T-helper 1 cell treated with Interleukin-12 subunit alpha and Interleukin-12 subunit beta and Interleukin-4 antibody, amounts not matched to agents 30 μg/mL and 1 μg/mL, for 36 hours (primary cell): Measurements from ENCODE around the gene FUS.
"Not testable (repeated sequence)": the region's sequence is repeated elsewhere in the genome, so short reads cannot be mapped to it uniquely, and the experiment has no call there.

ENCODE experiments used
- H3K27ac Mint-ChIP-seq: one replicate; pipeline ENCODE4 v1.8.0; 2021; ENCODE audit warnings: mild to moderate bottlenecking, mixed read lengths
- H3K27me3 Mint-ChIP-seq: one replicate; pipeline ENCODE4 v1.8.0; 2021; ENCODE audit warnings: low read depth, mixed read lengths
- H3K36me3 Mint-ChIP-seq: one replicate; pipeline ENCODE4 v1.8.0; 2021; ENCODE audit warnings: low read depth, mixed read lengths
- H3K4me1 Mint-ChIP-seq: one replicate; pipeline ENCODE4 v1.8.0; 2021; ENCODE audit warnings: low read depth, mixed read lengths
- H3K4me3 Mint-ChIP-seq: one replicate; pipeline ENCODE4 v1.8.0; 2021; ENCODE audit warnings: mild to moderate bottlenecking, moderate library complexity, mixed read lengths
- H3K9me3 Mint-ChIP-seq: one replicate; pipeline ENCODE4 v1.8.0; 2021; ENCODE audit warnings: mixed read lengths

FUS gene

DNA sequence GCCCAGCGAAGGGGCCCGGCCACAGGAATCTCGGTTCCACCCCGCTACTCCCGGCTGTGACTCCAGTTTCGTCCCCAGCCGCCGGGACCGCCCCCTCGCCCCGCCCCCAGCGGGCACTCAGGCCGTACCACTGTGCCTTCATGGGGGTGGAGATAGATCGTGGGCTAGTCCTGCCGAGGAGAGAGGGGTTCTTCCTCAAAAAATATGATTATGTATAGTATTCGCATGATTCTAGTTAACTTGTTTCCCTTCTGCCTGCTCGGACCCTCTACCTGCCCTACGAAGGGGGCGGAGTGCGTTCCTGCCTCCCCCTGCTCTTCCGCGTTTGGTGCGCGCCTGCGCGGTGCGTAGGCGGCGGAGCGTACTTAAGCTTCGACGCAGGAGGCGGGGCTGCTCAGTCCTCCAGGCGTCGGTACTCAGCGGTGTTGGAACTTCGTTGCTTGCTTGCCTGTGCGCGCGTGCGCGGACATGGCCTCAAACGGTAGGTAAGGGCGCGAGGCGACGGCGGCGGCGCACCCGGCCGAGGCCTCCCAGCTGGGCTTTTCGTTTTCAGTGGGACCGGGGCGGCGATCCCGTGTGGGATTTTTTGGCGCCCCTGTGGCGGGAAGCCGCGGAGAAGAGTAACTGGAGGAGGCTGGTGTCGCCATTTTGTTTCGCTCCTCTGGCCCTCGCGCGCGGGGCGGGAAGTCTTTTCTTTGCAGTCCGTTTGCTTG lies at the start of gene FUS:
Gene FUS, plus strand, starts transcription at position 393 of the 713 bp plus-strand sequence. Its CDS starts 76 bp downstream, at position 469.
- Mint-ChIP-seq H3K36me3 (peaks cover 41% of the 10 kb centered on the region), H3K27ac (peak within 1 kb of the TSS; percentile 98), H3K27me3 (no peaks in the 10 kb centered on the region), H3K9me3 (no peaks in the 10 kb centered on the region), H3K4me3 (peak within 1 kb of the TSS; percentile 92), H3K4me1 (peaks cover 45% of the 10 kb centered on the region)

DNA sequence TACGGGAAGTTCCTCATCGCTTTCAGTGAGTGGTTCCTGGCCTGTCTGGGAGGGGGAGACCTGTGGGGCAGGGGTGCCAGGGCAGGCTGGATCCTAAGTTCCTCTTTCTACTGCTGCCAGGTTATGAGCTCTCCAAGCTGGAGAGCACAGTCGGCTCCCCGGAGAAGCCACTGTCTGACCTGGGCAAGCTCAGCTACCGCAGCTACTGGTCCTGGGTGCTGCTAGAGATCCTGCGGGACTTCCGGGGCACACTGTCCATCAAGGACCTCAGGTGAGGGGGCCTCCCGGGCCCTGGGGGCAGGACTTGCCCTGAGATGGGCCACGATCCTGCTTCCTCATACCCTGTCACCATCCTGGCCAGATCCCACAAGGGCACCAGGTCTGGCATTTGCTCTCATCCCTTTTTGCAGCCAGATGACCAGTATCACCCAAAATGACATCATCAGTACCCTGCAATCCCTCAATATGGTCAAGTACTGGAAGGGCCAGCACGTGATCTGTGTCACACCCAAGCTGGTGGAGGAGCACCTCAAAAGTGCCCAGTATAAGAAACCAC lies 49.5 kb upstream of the FUS start:
- Mint-ChIP-seq H3K27me3 (no peaks in the 10 kb centered on the region), H3K4me3 (no peak overlapping the region), H3K27ac (no peak overlapping the region), H3K4me1 (peaks cover 5% of the 10 kb centered on the region), H3K36me3 (peaks cover 19% of the 10 kb centered on the region), H3K9me3 (no peaks in the 10 kb centered on the region)

DNA sequence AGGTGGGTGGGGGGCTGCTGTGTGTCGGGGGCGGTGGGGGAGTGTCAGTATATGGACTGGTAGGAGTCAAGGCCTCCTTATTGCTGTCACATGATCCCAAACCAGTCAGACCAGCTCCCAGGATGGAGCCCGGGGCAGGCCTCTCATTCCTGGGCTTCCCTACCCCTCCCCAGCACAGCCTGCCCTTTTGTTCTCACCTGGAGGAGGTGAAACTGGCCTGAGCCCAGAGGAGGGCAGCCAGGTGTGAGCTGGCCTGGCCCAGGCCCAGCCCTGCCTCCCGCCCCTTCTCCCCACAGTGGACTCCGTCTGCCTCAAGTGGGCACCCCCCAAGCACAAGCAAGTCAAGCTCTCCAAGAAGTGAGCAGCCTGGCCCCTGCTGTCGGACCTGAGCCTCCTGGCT lies 49.0 kb upstream of the FUS start:
- peaks cover 17% of the 10 kb centered on the region for H3K36me3 Mint-ChIP-seq
- peaks cover 5% of the 10 kb centered on the region for H3K4me1 Mint-ChIP-seq
- H3K27me3 Mint-ChIP-seq, result no peaks in the 10 kb centered on the region
- no peak overlapping the region for H3K4me3 Mint-ChIP-seq
- no peaks in the 10 kb centered on the region for H3K9me3 Mint-ChIP-seq
- H3K27ac Mint-ChIP-seq, result no peak overlapping the region

DNA sequence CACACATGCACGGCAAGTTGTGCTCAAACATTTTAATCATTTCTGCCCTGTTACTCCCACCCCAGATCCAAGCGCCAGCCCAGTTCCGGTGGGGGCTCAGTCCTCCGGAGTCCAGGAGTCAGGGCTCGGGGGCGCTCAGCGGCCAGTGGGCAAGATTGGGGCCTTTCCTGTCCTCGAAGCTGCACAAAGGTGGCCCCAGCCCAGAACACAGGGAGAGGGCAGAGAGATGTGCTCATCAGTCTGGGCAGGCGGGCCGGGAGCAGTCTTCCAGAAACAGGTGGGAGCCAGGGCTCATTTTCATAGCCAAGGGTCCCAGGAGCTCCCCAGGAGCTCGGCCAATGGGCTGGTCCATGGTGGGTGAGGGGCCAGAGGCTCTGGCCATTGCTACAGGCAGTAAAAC lies 48.5 kb upstream of the FUS start:
- H3K27ac Mint-ChIP-seq, result no peak overlapping the region
- no peaks in the 10 kb centered on the region for H3K9me3 Mint-ChIP-seq
- H3K4me3 Mint-ChIP-seq, result no peak overlapping the region
- H3K36me3 Mint-ChIP-seq, result peaks cover 12% of the 10 kb centered on the region
- peaks cover 5% of the 10 kb centered on the region for H3K4me1 Mint-ChIP-seq
- no peaks in the 10 kb centered on the region for H3K27me3 Mint-ChIP-seq

DNA sequence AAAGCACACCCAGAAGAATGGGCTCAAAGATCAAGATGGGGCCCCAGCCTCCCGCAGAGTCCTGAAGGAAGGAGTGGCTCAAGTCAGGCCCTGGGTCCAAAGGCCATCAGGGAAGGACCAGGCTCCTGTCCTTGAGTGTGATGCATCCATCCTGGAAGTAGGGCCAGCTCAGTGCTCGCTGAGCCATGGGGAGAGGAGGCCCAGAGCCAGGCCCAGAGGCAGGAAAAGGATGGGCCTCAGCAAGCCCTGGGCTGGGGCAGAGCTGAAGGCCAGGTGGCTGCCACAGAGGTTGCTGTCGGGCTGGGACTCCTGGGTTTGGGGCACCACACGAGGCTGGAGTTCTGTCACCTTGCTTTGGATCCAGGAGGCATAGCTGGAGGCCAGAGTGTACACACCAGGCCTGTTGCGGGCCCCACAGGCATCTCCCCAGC lies 48.1 kb upstream of the FUS start:
- Mint-ChIP-seq H3K4me1 (peaks cover 5% of the 10 kb centered on the region), H3K9me3 (no peaks in the 10 kb centered on the region), H3K27me3 (no peaks in the 10 kb centered on the region), H3K27ac (no peak overlapping the region), H3K4me3 (no peak overlapping the region), H3K36me3 (peaks cover 12% of the 10 kb centered on the region)

DNA sequence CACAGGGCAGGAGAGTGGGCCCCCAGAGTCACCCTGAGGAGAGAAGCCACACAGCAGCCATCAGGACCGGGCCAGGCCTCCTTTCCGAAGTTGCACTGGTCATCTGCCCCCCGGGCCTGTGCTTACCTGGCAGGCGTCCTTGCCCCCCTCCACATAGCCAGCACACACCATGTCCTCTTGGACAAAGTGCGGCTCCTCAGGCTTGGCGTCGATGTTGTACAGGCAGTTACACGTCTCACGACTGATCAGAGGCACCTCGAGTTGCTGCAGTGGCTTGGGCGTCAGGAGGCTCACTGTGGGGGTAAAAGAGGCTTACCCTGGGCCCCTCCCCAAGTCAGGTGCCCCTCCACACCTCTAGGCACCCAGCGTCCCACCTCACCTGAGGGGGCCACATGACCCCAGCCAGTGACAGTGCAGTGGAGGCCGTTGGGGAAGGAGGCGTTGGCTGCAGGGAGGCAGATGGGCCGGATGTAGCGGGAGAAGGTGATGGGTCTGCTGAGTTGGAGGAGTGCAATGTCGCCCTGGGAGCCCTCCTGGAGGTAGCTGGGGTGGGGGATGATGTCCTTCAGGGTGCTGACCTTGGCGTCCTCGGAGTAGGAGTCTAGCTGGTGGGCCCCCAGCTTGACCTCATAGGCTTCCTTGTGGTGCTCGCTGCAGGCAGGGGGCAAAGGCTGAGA lies 47.5 kb upstream of the FUS start:
- no peak overlapping the region for H3K4me3 Mint-ChIP-seq
- no peaks in the 10 kb centered on the region for H3K9me3 Mint-ChIP-seq
- H3K36me3 Mint-ChIP-seq, result peaks cover 11% of the 10 kb centered on the region
- H3K4me1 Mint-ChIP-seq, result peaks cover 5% of the 10 kb centered on the region
- no peaks in the 10 kb centered on the region for H3K27me3 Mint-ChIP-seq
- H3K27ac Mint-ChIP-seq, result no peak overlapping the region

DNA sequence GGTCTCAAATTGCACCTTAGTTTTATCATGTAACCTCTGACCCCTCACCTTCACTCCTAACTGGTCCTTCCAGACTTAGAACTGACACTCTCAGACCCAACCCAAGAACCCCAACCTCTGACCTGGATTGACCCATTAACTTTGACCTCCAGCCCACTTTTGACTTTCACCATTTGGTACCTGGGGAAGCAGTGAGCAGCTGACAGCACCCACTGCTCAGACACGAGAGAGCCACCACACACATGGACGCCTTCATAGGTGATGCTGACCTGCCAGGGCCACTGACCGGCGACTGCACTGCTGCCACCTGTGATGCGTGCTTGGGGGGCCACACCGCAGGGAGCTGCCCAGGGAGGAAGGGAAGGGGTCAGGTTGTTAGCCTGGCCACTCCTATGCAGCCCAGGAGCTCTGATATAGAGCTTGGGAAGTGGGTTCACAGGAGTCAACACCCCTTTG lies 46.9 kb upstream of the FUS start:
- no peak overlapping the region for H3K4me3 Mint-ChIP-seq
- H3K36me3 Mint-ChIP-seq, result peaks cover 6% of the 10 kb centered on the region
- H3K4me1 Mint-ChIP-seq, result peaks cover 5% of the 10 kb centered on the region
- no peaks in the 10 kb centered on the region for H3K9me3 Mint-ChIP-seq
- no peaks in the 10 kb centered on the region for H3K27me3 Mint-ChIP-seq
- H3K27ac Mint-ChIP-seq, result no peak overlapping the region

DNA sequence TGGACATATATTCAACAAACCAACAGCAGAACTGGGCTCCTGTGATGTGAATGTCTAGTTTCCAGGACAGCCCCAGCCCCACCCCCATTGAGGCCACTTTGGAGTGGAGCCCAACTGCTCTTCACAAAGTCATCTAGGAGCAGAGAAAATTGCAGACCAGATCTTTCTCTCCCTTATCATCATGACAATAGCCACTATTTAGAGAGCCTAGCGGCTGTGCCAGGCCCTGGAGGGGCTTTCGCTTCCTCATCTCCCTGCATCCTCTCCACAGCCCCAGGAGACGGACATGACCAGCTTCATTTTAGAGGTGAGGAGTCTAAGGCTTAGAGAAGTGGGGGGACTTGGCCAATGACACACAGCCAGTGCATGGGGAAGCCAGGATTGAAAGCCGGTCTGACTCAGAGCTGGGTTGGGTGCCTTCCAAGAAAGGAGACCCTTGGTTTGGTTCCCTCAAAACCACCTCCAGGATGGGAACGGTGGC lies 45.8 kb upstream of the FUS start:
- Mint-ChIP-seq H3K36me3 (peaks cover 6% of the 10 kb centered on the region), H3K27me3 (no peaks in the 10 kb centered on the region), H3K4me3 (no peak overlapping the region), H3K9me3 (no peaks in the 10 kb centered on the region), H3K27ac (no peak overlapping the region), H3K4me1 (no peaks in the 10 kb centered on the region)

DNA sequence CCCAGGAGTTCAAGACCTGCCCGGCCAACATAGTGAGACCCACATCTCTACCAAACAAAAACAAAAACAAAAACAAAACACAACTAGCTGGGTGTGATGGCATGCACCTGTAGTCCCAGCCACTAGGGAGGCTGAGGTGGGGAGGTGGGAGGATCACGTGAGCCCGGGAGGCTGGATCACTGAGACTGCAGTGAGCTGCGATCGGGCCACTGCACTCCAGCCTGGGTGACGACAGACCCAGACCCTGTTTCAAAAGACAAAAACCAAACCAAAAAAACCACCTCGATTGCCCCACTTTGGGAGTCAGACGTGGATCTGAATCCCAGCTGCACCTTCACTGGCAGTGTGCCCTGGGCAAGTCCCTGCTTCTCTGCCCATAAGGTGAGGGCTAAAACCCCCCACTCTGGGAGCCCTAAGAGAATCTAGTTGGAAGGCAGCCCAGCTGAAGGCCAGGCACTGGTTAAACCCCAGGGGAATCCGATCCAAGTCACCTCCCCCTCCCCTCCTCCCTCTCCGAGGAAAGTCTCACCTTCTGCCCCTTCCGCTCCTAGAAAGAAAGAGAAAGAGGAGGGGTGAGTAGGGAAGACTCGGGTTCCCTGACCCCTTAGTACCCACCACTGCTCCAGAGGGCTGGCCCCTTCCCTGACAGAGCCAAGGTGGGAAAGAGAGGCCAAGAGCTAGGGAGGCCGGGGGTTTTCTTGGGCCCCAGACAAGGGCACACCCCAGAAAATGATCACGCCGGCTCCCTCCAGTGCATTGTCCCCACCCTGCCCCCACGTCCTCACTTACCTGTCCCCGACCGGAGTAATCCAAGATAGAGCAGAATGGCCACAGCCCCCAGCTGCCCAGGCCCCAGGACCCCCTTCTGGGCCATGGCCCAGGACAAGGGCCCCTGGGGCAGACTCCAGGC lies 45.1 kb upstream of the FUS start:
- peaks cover 6% of the 10 kb centered on the region for H3K36me3 Mint-ChIP-seq
- no peak overlapping the region for H3K4me3 Mint-ChIP-seq
- H3K4me1 Mint-ChIP-seq, result no peaks in the 10 kb centered on the region
- no peaks in the 10 kb centered on the region for H3K27me3 Mint-ChIP-seq
- no peaks in the 10 kb centered on the region for H3K9me3 Mint-ChIP-seq
- no peak overlapping the region for H3K27ac Mint-ChIP-seq

DNA sequence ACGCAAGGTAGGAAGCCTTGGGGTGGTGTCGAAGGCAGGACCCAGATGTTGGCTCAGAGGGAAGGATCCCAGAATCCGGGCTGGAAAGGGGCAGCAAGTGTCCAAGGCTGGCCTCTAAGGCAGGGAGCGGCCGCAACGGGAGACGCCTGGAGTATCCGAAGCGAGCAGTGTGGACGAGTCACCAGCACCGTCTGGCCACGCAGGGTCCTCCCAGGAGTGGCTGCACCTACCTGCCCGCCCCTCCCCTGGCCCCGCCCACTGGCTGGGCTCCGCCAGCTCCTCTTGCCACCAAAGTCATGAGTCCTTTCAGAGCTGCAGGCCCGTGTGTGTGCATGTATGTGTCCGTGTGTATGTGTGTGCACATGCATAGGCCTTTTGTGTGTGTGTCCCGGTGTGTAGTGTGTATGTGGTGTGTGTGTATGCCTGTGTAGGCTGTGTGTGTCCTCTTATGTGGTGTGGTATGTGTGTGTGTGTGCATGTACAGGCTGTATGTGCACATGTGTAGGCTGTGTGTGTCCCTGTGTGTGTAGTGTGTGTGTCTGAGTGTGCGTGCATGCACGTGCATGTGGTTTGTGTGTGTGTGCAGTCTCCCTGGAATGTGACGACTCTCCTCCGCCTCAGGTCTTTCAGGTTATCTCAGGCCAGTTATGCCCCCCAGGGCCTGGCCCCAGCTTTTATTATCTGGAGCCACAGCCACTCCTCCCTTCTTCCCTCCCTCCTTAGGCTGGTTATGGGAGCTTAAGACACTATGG lies 44.2 kb upstream of the FUS start, which contains the start of gene PRSS8:
Gene PRSS8, minus strand, starts transcription at position 193 of the 752 bp plus-strand sequence. CDS start 229 bp downstream, outside the sequence.
- H3K9me3 Mint-ChIP-seq, result no peaks in the 10 kb centered on the region
- H3K27ac Mint-ChIP-seq, result no peak within 1 kb of the TSS
- no peaks in the 10 kb centered on the region for H3K4me1 Mint-ChIP-seq
- H3K4me3 Mint-ChIP-seq, result no peak within 1 kb of the TSS
- peaks cover 6% of the 10 kb centered on the region for H3K36me3 Mint-ChIP-seq
- H3K27me3 Mint-ChIP-seq, result no peaks in the 10 kb centered on the region

DNA sequence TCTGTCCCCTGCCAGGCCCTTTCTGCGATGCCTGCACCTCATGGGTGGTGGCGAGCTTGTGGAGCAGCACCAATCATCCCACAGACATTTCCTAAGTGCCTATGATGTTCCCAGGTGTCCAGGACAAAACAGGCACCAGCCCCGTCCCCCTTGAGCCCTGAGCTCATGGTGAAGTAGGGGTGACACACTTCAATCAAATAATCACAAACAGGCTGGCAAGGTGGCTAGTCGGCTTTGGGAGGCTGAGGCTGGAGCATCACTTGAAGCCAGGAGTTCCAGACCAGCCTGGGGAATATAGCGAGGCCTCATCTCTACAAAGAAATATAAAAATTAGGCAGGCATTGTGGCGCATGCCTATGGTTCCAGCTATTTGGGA lies 43.7 kb upstream of the FUS start:
- Mint-ChIP-seq H3K36me3 (peaks cover 4% of the 10 kb centered on the region), H3K9me3 (no peaks in the 10 kb centered on the region), H3K27ac (no peak overlapping the region), H3K4me1 (no peaks in the 10 kb centered on the region), H3K4me3 (no peak overlapping the region), H3K27me3 (no peaks in the 10 kb centered on the region)

DNA sequence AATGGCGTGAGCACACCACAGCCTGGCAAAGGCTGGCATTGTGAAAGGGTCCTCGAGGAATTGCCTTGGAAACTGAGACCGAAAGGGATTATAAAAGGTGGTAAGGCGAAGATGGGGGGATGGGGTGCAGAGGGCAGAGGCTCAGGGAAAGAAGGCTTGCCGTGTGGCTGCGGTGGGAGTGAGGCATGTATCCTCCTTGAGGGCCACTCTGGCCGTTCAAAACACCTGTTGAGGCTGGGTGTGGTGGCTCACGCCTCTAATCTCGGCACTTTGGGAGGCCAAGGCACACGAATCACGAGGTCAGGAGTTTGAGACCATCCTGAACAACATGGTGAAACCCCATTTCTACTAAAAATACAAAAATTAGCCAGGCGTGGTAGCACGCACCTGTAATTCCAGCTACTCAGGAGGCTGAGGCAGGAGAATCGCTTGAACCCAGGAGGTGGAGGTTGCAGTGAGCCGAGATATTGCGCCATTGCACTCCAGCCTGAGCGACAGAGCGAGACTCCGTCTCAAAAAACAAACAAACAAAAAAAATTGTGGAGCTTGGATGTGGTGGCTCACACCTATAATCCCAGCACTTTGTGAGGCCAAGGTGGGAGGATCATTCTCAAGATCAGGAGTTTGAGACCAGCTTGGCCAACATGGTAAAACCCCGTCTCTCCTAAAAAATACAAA lies 43.0 kb upstream of the FUS start:
- H3K36me3 Mint-ChIP-seq, H3K4me1 Mint-ChIP-seq, H3K27ac Mint-ChIP-seq, H3K9me3 Mint-ChIP-seq, H3K27me3 Mint-ChIP-seq, H3K4me3 Mint-ChIP-seq: not testable (repeated sequence)
